COLO668 (cell line): ENCODE results near the gene NUMBL.
A peak's percentile ranks its signal among the peaks of the same experiment; 100 is the strongest.
"Not testable (repeated sequence)": the region's sequence is repeated elsewhere in the genome, so short reads cannot be mapped to it uniquely, and the experiment has no call there.

Experiments
- DNase-seq: peaks from one replicate; lab custom pipeline; 2025; ENCODE audit not compliant: unreplicated experiment; lab: John Stamatoyannopoulos, UW

Gene NUMBL

GRCh38 chr19:40632311-40633036 is 58.0 kb downstream of the NUMBL start:
- DNase-seq, result no peak

GRCh38 chr19:40630571-40631160 is 59.8 kb downstream of the NUMBL start:
- DNase-seq, result no peak

- DNase-seq, result no peak
These were observed 61.1 kb downstream of the NUMBL start for GRCh38 chr19:40629346-40629745.

GRCh38 chr19:40627486-40628279 is 62.8 kb downstream of the NUMBL start:
- no peak for DNase-seq

- no peak for DNase-seq
These were observed 63.5 kb downstream of the NUMBL start for GRCh38 chr19:40626918-40627317.

- DNase-seq, result no peak
These were observed 64.9 kb downstream of the NUMBL start for GRCh38 chr19:40625406-40626120.

GRCh38 chr19:40624369-40625153 is 65.9 kb downstream of the NUMBL start:
- not testable (repeated sequence) for DNase-seq

- peak; percentile 44 for DNase-seq
These were observed 66.8 kb downstream of the NUMBL start for GRCh38 chr19:40623403-40624251.

- DNase-seq, result no peak
These were observed 67.7 kb downstream of the NUMBL start for GRCh38 chr19:40622773-40623075.

GRCh38 chr19:40621966-40622772 is 68.3 kb downstream of the NUMBL start:
- no peak for DNase-seq

GRCh38 chr19:40621283-40621682 is 69.2 kb downstream of the NUMBL start:
- no peak for DNase-seq

GRCh38 chr19:40620161-40620485 is 70.3 kb downstream of the NUMBL start:
- no peak for DNase-seq

- no peak for DNase-seq
These were observed 70.9 kb downstream of the NUMBL start for GRCh38 chr19:40619333-40620160.

- no peak for DNase-seq
These were observed 72.5 kb downstream of the NUMBL start for GRCh38 chr19:40617961-40618360.

- no peak for DNase-seq
These were observed 73.5 kb downstream of the NUMBL start for GRCh38 chr19:40616941-40617340.

- DNase-seq, result no peak
These were observed 74.3 kb downstream of the NUMBL start for GRCh38 chr19:40616178-40616577.
